Liver (tissue), 9 donors: ENCODE results near the gene BDP1. TPM values are rescaled to one million over a fixed set of nuclear protein-coding genes. Genes with fewer than 3 reads are reported as not detected.

ENCODE experiments used
- DNase-seq: peaks from one replicate; pipeline ENCODE4 v3.0.0-alpha.2; 2017; ENCODE audit warnings: low spot score
- H3K27ac ChIP-seq, 2 donors: one replicate each; pipeline ENCODE4 v1.7.0; 2013; ENCODE audit warnings: inconsistent platforms in 2 of 2, low read length in 2 of 2, control low read depth in 1 of 2, low read depth in 1 of 2, mild to moderate bottlenecking in 1 of 2
- H3K27me3 ChIP-seq, 4 donors: one replicate each; pipeline versions ENCODE4 v1.6.1 to v1.7.0; 2013; ENCODE audit warnings: low read length in 3 of 4, inconsistent platforms in 1 of 4, mild to moderate bottlenecking in 1 of 4, moderate library complexity in 1 of 4; ENCODE audit not compliant: control insufficient read depth in 4 of 4, insufficient read depth in 4 of 4
- H3K36me3 ChIP-seq, 4 donors: one replicate each; pipeline versions ENCODE4 v1.6.1 to v1.7.0; 2013; ENCODE audit warnings: low read length in 3 of 4, mild to moderate bottlenecking in 3 of 4, low read depth in 1 of 4, moderate library complexity in 1 of 4; ENCODE audit not compliant: control insufficient read depth in 4 of 4, insufficient read depth in 3 of 4
- H3K4me1 ChIP-seq, 4 donors: one replicate each; pipeline versions ENCODE4 v1.6.1 to v1.7.0; 2013; ENCODE audit warnings: low read length in 3 of 4, mild to moderate bottlenecking in 3 of 4, moderate library complexity in 1 of 4; ENCODE audit not compliant: control insufficient read depth in 4 of 4, insufficient read depth in 4 of 4
- H3K4me3 ChIP-seq, 3 donors: one replicate each; pipeline versions ENCODE4 v1.6.1 to v1.7.0; 2013; ENCODE audit warnings: low read length in 3 of 3, control low read depth in 1 of 3, low read depth in 1 of 3, mild to moderate bottlenecking in 1 of 3
- H3K9ac ChIP-seq, 2 donors: one replicate each; pipeline ENCODE4 v1.7.0; 2013; ENCODE audit warnings: low read length in 2 of 2, mild to moderate bottlenecking in 2 of 2, moderate library complexity in 2 of 2, control low read depth in 1 of 2, low read depth in 1 of 2
- H3K9me3 ChIP-seq, 4 donors: one replicate each; pipeline versions ENCODE4 v1.6.1 to v1.7.0; 2013; ENCODE audit warnings: low read length in 3 of 4; ENCODE audit not compliant: control insufficient read depth in 4 of 4
- ATF3 ChIP-seq: IDR thresholded peaks from 2 replicates; pipeline ENCODE4 v1.6.1; 2016; ENCODE audit warnings: antibody characterized with exemption
- EGR1 ChIP-seq, 2 donors: IDR thresholded peaks; 2 replicates each; pipeline ENCODE4 v1.6.1; 2016 to 2018; ENCODE audit warnings: antibody characterized with exemption in 2 of 2, low read depth in 2 of 2
- FOXA2 ChIP-seq: IDR thresholded peaks from 2 replicates; pipeline ENCODE4 v1.6.1; 2016; ENCODE audit warnings: antibody characterized with exemption
- HNF4A ChIP-seq, 2 donors: conservative IDR thresholded peaks; 2 replicates each; pipeline ENCODE4 v1.6.1; 2016; ENCODE audit warnings: antibody characterized with exemption in 2 of 2, mild to moderate bottlenecking in 2 of 2
- HNF4G ChIP-seq: IDR thresholded peaks from 2 replicates; pipeline ENCODE4 v1.6.1; 2016; ENCODE audit warnings: antibody characterized with exemption
- NR2F2 ChIP-seq: IDR thresholded peaks from 2 replicates; pipeline ENCODE4 v1.6.1; 2016; ENCODE audit warnings: antibody characterized with exemption
- RAD21 ChIP-seq, 2 donors: IDR thresholded peaks; 2 replicates each; pipeline ENCODE4 v1.6.1; 2016; ENCODE audit warnings: antibody characterized with exemption in 2 of 2, mild to moderate bottlenecking in 2 of 2
- REST ChIP-seq: IDR thresholded peaks from 2 replicates; pipeline ENCODE4 v1.6.1; 2016; ENCODE audit warnings: antibody characterized with exemption, mild to moderate bottlenecking
- RXRA ChIP-seq, 2 donors: IDR thresholded peaks; 2 replicates each; pipeline ENCODE4 v1.6.1; 2017 to 2018; ENCODE audit warnings: antibody characterized with exemption in 2 of 2, mild to moderate bottlenecking in 1 of 2
- SP1 ChIP-seq: IDR thresholded peaks from 2 replicates; pipeline ENCODE4 v1.6.1; 2018; ENCODE audit warnings: antibody characterized with exemption, mild to moderate bottlenecking
- YY1 ChIP-seq: IDR thresholded peaks from 2 replicates; pipeline ENCODE4 v1.6.1; 2016; ENCODE audit warnings: antibody characterized with exemption, mild to moderate bottlenecking
- ZBTB33 ChIP-seq: IDR thresholded peaks from 2 replicates; pipeline ENCODE4 v1.6.1; 2016; ENCODE audit warnings: antibody characterized with exemption
- WGBS: extraction: QIAGEN DNeasy Blood & Tissue Kit; methylation state at CpG from one replicate; pipeline ENCODE4 v1.1.7; 2013; 5-methylcytosine and 5-hydroxymethylcytosine counted together
- polyA plus RNA-seq, 2 donors: library from polyadenylated mRNA; stranded (reverse) in 1 of 2; unstranded in 1 of 2; fragments of 200-250 nt in 1 of 2; fragments of >200 nt in 1 of 2; fragmentation: Nextera tagmentation in 1 of 2; extraction: Ambion mirVana in 1 of 2; gene quantifications; one replicate each; pipeline versions ENCODE4 v1.2.1 to v1.2.3, GENCODE V29; 2013 to 2015
- total RNA-seq, 2 donors: library from RNA; depleted of rRNA; stranded (reverse); fragments of >200 nt; gene quantifications; one replicate each; pipeline ENCODE4 v1.2.3, GENCODE V29; 2014
- TF ChIP-seq, protein P1 (sequence below): fragments of 150-350 bp; IDR thresholded peaks from 2 replicates; pipeline ENCODE4 v1.5.1; 2017; ENCODE audit warnings: improper control_type of control experiment, low read depth, low read length; ENCODE audit not compliant: missing input control
- donor health status: healthy.
- donor health status: healthy.
- donor health status: healthy.
- donor health status: healthy.
- donor health status: healthy.

Gene BDP1
- total and polyA plus RNA-seq, 4 donors = 3.8 to 17.2 (median 12.7) TPM

- TF ChIP-seq ZBTB33 = no peak
Observed at GRCh38 chr5:71597001-71597400, 141.6 kb downstream of the BDP1 start (continued).

DNA sequence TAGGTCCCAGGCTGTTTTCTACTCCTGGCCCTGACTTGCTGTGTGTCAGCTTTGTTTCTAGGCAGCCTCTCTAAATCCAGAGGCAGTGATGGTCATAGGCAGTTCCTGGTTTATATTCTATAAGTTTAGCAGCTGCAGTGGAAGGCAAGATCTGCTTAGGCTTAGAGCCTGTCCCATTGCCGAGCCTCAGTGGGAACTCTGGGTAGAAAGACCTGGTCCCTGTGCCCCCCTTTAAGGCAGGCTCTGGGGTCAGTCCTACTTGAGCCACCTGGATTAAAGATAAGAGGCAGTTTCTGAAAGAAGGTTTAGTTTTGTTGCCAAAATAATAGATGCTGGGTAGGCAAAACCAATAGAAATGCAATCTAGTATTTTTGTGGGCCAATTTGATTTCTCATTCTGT is 145.3 kb downstream of the BDP1 start:
- no peak for DNase-seq
- WGBS = 95% methylated on average over 1 of the region's 1 CpG
- H3K4me1 ChIP-seq = no peaks in the 10 kb centered on the region
- no peaks in the 10 kb centered on the region for H3K27me3 ChIP-seq
- no peak for TF ChIP-seq NR2F2
- TF ChIP-seq FOXA2 = no peak
- no peak for TF ChIP-seq HNF4G
- TF ChIP-seq RAD21 (IDR thresholded peaks at IDR 0.05) = no peak
- TF ChIP-seq RXRA (IDR thresholded peaks at IDR 0.05) = no peak
- no peak for TF ChIP-seq EGR1 (IDR thresholded peaks at IDR 0.05; ENCODE audit: low read depth in 2 of 2)
- TF ChIP-seq YY1 = no peak
- no peak for TF ChIP-seq HNF4A (conservative IDR thresholded peaks at IDR 0.05)
- TF ChIP-seq REST = no peak
- TF ChIP-seq SP1 = no peak
- H3K36me3 ChIP-seq = peaks cover 8 to 55% (median 37%) of the 10 kb centered on the region in 4 donors
- no peak overlapping the region for H3K9ac ChIP-seq
- no peak overlapping the region for H3K27ac ChIP-seq
- H3K4me3 ChIP-seq = no peak overlapping the region
- H3K9me3 ChIP-seq = no peaks in the 10 kb centered on the region

- no peak for DNase-seq
- TF ChIP-seq RAD21 (IDR thresholded peaks at IDR 0.05) = peak; percentile 57 to 76
- TF ChIP-seq, protein P1, sequence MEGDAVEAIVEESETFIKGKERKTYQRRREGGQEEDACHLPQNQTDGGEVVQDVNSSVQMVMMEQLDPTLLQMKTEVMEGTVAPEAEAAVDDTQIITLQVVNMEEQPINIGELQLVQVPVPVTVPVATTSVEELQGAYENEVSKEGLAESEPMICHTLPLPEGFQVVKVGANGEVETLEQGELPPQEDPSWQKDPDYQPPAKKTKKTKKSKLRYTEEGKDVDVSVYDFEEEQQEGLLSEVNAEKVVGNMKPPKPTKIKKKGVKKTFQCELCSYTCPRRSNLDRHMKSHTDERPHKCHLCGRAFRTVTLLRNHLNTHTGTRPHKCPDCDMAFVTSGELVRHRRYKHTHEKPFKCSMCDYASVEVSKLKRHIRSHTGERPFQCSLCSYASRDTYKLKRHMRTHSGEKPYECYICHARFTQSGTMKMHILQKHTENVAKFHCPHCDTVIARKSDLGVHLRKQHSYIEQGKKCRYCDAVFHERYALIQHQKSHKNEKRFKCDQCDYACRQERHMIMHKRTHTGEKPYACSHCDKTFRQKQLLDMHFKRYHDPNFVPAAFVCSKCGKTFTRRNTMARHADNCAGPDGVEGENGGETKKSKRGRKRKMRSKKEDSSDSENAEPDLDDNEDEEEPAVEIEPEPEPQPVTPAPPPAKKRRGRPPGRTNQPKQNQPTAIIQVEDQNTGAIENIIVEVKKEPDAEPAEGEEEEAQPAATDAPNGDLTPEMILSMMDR = peak; percentile 46
- no peak for TF ChIP-seq ZBTB33
- TF ChIP-seq HNF4A (conservative IDR thresholded peaks at IDR 0.05) = peak in 1 of 2 donors; percentile 26
- TF ChIP-seq REST = no peak
- TF ChIP-seq RXRA (IDR thresholded peaks at IDR 0.05) = peak in 1 of 2 donors; percentile 29
- peak; percentile 24 for TF ChIP-seq ATF3
- WGBS = 76% methylated on average over 6 of the region's 6 CpGs
Observed at GRCh38 chr5:71601222-71602026, 146.0 kb downstream of the BDP1 start.

More at GRCh38 chr5:71601222-71602026, 146.0 kb downstream of the BDP1 start:
- no peak overlapping the region for H3K4me3 ChIP-seq
- no peak overlapping the region for H3K9ac ChIP-seq
- no peaks in the 10 kb centered on the region for H3K4me1 ChIP-seq
- H3K9me3 ChIP-seq = no peaks in the 10 kb centered on the region
- H3K27me3 ChIP-seq = no peaks in the 10 kb centered on the region
- peaks cover 8 to 51% (median 34%) of the 10 kb centered on the region in 4 donors for H3K36me3 ChIP-seq
- no peak overlapping the region for H3K27ac ChIP-seq
